Liver (tissue), 9 donors: ENCODE results near the gene MKS1. TPM values are rescaled to one million over a fixed set of nuclear protein-coding genes. Genes with fewer than 3 reads are reported as not detected.

Source experiments
- DNase-seq: peaks from one replicate; pipeline ENCODE4 v3.0.0-alpha.2; 2017; ENCODE audit warnings: low spot score
- H3K27ac ChIP-seq, 2 donors: one replicate each; pipeline ENCODE4 v1.7.0; 2013; ENCODE audit warnings: inconsistent platforms in 2 of 2, low read length in 2 of 2, control low read depth in 1 of 2, low read depth in 1 of 2, mild to moderate bottlenecking in 1 of 2
- H3K27me3 ChIP-seq, 4 donors: one replicate each; pipeline versions ENCODE4 v1.6.1 to v1.7.0; 2013; ENCODE audit warnings: low read length in 3 of 4, inconsistent platforms in 1 of 4, mild to moderate bottlenecking in 1 of 4, moderate library complexity in 1 of 4; ENCODE audit not compliant: control insufficient read depth in 4 of 4, insufficient read depth in 4 of 4
- H3K36me3 ChIP-seq, 4 donors: one replicate each; pipeline versions ENCODE4 v1.6.1 to v1.7.0; 2013; ENCODE audit warnings: low read length in 3 of 4, mild to moderate bottlenecking in 3 of 4, low read depth in 1 of 4, moderate library complexity in 1 of 4; ENCODE audit not compliant: control insufficient read depth in 4 of 4, insufficient read depth in 3 of 4
- H3K4me1 ChIP-seq, 4 donors: one replicate each; pipeline versions ENCODE4 v1.6.1 to v1.7.0; 2013; ENCODE audit warnings: low read length in 3 of 4, mild to moderate bottlenecking in 3 of 4, moderate library complexity in 1 of 4; ENCODE audit not compliant: control insufficient read depth in 4 of 4, insufficient read depth in 4 of 4
- H3K4me3 ChIP-seq, 3 donors: one replicate each; pipeline versions ENCODE4 v1.6.1 to v1.7.0; 2013; ENCODE audit warnings: low read length in 3 of 3, control low read depth in 1 of 3, low read depth in 1 of 3, mild to moderate bottlenecking in 1 of 3
- H3K9ac ChIP-seq, 2 donors: one replicate each; pipeline ENCODE4 v1.7.0; 2013; ENCODE audit warnings: low read length in 2 of 2, mild to moderate bottlenecking in 2 of 2, moderate library complexity in 2 of 2, control low read depth in 1 of 2, low read depth in 1 of 2
- H3K9me3 ChIP-seq, 4 donors: one replicate each; pipeline versions ENCODE4 v1.6.1 to v1.7.0; 2013; ENCODE audit warnings: low read length in 3 of 4; ENCODE audit not compliant: control insufficient read depth in 4 of 4
- EGR1 ChIP-seq, 2 donors: IDR thresholded peaks; 2 replicates each; pipeline ENCODE4 v1.6.1; 2016 to 2018; ENCODE audit warnings: antibody characterized with exemption in 2 of 2, low read depth in 2 of 2
- FOXA1 ChIP-seq: IDR thresholded peaks from 2 replicates; pipeline ENCODE4 v1.6.1; 2016; ENCODE audit warnings: antibody characterized with exemption
- FOXA2 ChIP-seq: IDR thresholded peaks from 2 replicates; pipeline ENCODE4 v1.6.1; 2016; ENCODE audit warnings: antibody characterized with exemption
- GABPA ChIP-seq, 2 donors: IDR thresholded peaks in 1 of 2; conservative IDR thresholded peaks in 1 of 2; 2 replicates each; pipeline ENCODE4 v1.6.1; 2016; ENCODE audit warnings: antibody characterized with exemption in 2 of 2, mild to moderate bottlenecking in 1 of 2, moderate library complexity in 1 of 2
- HNF4A ChIP-seq, 2 donors: conservative IDR thresholded peaks; 2 replicates each; pipeline ENCODE4 v1.6.1; 2016; ENCODE audit warnings: antibody characterized with exemption in 2 of 2, mild to moderate bottlenecking in 2 of 2
- HNF4G ChIP-seq: IDR thresholded peaks from 2 replicates; pipeline ENCODE4 v1.6.1; 2016; ENCODE audit warnings: antibody characterized with exemption
- JUND ChIP-seq, 2 donors: IDR thresholded peaks; 2 replicates each; pipeline ENCODE4 v1.6.1; 2016; ENCODE audit warnings: antibody characterized with exemption in 2 of 2
- NR2F2 ChIP-seq: IDR thresholded peaks from 2 replicates; pipeline ENCODE4 v1.6.1; 2016; ENCODE audit warnings: antibody characterized with exemption
- RAD21 ChIP-seq, 2 donors: IDR thresholded peaks; 2 replicates each; pipeline ENCODE4 v1.6.1; 2016; ENCODE audit warnings: antibody characterized with exemption in 2 of 2, mild to moderate bottlenecking in 2 of 2
- RXRA ChIP-seq, 2 donors: IDR thresholded peaks; 2 replicates each; pipeline ENCODE4 v1.6.1; 2017 to 2018; ENCODE audit warnings: antibody characterized with exemption in 2 of 2, mild to moderate bottlenecking in 1 of 2
- SP1 ChIP-seq: IDR thresholded peaks from 2 replicates; pipeline ENCODE4 v1.6.1; 2018; ENCODE audit warnings: antibody characterized with exemption, mild to moderate bottlenecking
- TAF1 ChIP-seq: conservative IDR thresholded peaks from 2 replicates; pipeline ENCODE4 v1.6.1; 2016; ENCODE audit warnings: antibody characterized with exemption, mild to moderate bottlenecking
- YY1 ChIP-seq: IDR thresholded peaks from 2 replicates; pipeline ENCODE4 v1.6.1; 2016; ENCODE audit warnings: antibody characterized with exemption, mild to moderate bottlenecking
- WGBS: extraction: QIAGEN DNeasy Blood & Tissue Kit; methylation state at CpG from one replicate; pipeline ENCODE4 v1.1.7; 2013; 5-methylcytosine and 5-hydroxymethylcytosine counted together
- polyA plus RNA-seq, 2 donors: library from polyadenylated mRNA; stranded (reverse) in 1 of 2; unstranded in 1 of 2; fragments of 200-250 nt in 1 of 2; fragments of >200 nt in 1 of 2; fragmentation: Nextera tagmentation in 1 of 2; extraction: Ambion mirVana in 1 of 2; gene quantifications; one replicate each; pipeline versions ENCODE4 v1.2.1 to v1.2.3, GENCODE V29; 2013 to 2015
- total RNA-seq, 2 donors: library from RNA; depleted of rRNA; stranded (reverse); fragments of >200 nt; gene quantifications; one replicate each; pipeline ENCODE4 v1.2.3, GENCODE V29; 2014
- TF ChIP-seq, protein P1 (sequence below): IDR thresholded peaks from 2 replicates; pipeline ENCODE4 v1.6.1; 2016; ENCODE audit warnings: antibody characterized with exemption
- TF ChIP-seq, protein P2 (sequence below): IDR thresholded peaks from 2 replicates; pipeline ENCODE4 v1.6.1; 2016; ENCODE audit warnings: antibody characterized with exemption
- TF ChIP-seq, protein P3 (sequence below): fragments of 150-350 bp; IDR thresholded peaks from 2 replicates; pipeline ENCODE4 v1.5.1; 2017; ENCODE audit warnings: improper control_type of control experiment, low read depth, low read length; ENCODE audit not compliant: missing input control
- TF ChIP-seq, protein P4 (sequence below): IDR thresholded peaks from 2 replicates; pipeline ENCODE4 v1.6.1; 2016; ENCODE audit warnings: antibody characterized with exemption, mild to moderate bottlenecking
- TF ChIP-seq, protein P5 (sequence below): IDR thresholded peaks from 2 replicates; pipeline ENCODE4 v1.6.1; 2016; ENCODE audit warnings: antibody characterized with exemption
- donor health status: healthy.
- donor health status: healthy.
- donor health status: healthy.
- donor health status: healthy.
- donor health status: healthy.

MKS1 gene
- total and polyA plus RNA-seq, 4 donors = 4.4 to 7.9 (median 5.1) TPM

DNA sequence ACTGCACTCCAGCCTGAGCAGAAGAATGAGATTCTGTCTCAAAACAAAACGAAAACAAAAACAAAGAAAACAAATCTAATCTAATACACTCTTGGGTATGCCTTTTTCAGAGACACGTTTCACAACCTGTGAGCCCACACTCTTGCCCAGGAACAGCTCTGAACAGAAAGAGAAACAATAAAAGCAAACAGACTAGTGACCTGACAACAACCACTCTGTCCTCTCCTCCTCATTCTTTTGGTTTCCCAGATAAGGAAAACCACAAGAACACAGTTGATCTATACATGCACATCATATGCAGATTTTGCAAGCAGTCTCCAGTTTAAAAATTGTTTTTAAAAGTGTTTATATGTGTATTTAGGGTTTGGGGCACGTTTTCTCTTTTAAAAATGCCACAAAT is 1.3 kb downstream of the MKS1 start:
- H3K4me1 ChIP-seq = peaks cover 0 to 13% (median 2%) of the 10 kb centered on the region in 4 donors

More for the DNA sequence above, 1.3 kb downstream of the MKS1 start:
- Histone ChIP-seq H3K9me3 (no peaks in the 10 kb centered on the region), H3K27me3 (no peaks in the 10 kb centered on the region), H3K9ac (no peak overlapping the region), H3K27ac (no peak overlapping the region), H3K4me3 (no peak overlapping the region), H3K36me3 (peaks cover 2 to 19% (median 15%) of the 10 kb centered on the region in 4 donors)
- TF ChIP-seq FOXA1 (no peak), EGR1 (IDR thresholded peaks at IDR 0.05; ENCODE audit: low read depth in 2 of 2) (no peak), GABPA (IDR thresholded peaks at IDR 0.05 in 1 of 2, conservative IDR thresholded peaks at IDR 0.05 in 1 of 2) (no peak), RXRA (IDR thresholded peaks at IDR 0.05) (no peak), JUND (IDR thresholded peaks at IDR 0.05) (no peak), YY1 (no peak), TAF1 (no peak), RAD21 (IDR thresholded peaks at IDR 0.05) (no peak), HNF4A (conservative IDR thresholded peaks at IDR 0.05) (no peak), SP1 (no peak), FOXA2 (no peak), HNF4G (no peak), NR2F2 (no peak)
- TF ChIP-seq, protein P1, sequence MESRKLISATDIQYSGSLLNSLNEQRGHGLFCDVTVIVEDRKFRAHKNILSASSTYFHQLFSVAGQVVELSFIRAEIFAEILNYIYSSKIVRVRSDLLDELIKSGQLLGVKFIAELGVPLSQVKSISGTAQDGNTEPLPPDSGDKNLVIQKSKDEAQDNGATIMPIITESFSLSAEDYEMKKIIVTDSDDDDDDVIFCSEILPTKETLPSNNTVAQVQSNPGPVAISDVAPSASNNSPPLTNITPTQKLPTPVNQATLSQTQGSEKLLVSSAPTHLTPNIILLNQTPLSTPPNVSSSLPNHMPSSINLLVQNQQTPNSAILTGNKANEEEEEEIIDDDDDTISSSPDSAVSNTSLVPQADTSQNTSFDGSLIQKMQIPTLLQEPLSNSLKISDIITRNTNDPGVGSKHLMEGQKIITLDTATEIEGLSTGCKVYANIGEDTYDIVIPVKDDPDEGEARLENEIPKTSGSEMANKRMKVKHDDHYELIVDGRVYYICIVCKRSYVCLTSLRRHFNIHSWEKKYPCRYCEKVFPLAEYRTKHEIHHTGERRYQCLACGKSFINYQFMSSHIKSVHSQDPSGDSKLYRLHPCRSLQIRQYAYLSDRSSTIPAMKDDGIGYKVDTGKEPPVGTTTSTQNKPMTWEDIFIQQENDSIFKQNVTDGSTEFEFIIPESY = no peak
- TF ChIP-seq, protein P2, sequence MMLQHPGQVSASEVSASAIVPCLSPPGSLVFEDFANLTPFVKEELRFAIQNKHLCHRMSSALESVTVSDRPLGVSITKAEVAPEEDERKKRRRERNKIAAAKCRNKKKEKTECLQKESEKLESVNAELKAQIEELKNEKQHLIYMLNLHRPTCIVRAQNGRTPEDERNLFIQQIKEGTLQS = no peak
- TF ChIP-seq, protein P3, sequence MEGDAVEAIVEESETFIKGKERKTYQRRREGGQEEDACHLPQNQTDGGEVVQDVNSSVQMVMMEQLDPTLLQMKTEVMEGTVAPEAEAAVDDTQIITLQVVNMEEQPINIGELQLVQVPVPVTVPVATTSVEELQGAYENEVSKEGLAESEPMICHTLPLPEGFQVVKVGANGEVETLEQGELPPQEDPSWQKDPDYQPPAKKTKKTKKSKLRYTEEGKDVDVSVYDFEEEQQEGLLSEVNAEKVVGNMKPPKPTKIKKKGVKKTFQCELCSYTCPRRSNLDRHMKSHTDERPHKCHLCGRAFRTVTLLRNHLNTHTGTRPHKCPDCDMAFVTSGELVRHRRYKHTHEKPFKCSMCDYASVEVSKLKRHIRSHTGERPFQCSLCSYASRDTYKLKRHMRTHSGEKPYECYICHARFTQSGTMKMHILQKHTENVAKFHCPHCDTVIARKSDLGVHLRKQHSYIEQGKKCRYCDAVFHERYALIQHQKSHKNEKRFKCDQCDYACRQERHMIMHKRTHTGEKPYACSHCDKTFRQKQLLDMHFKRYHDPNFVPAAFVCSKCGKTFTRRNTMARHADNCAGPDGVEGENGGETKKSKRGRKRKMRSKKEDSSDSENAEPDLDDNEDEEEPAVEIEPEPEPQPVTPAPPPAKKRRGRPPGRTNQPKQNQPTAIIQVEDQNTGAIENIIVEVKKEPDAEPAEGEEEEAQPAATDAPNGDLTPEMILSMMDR = no peak
- TF ChIP-seq, protein P4, sequence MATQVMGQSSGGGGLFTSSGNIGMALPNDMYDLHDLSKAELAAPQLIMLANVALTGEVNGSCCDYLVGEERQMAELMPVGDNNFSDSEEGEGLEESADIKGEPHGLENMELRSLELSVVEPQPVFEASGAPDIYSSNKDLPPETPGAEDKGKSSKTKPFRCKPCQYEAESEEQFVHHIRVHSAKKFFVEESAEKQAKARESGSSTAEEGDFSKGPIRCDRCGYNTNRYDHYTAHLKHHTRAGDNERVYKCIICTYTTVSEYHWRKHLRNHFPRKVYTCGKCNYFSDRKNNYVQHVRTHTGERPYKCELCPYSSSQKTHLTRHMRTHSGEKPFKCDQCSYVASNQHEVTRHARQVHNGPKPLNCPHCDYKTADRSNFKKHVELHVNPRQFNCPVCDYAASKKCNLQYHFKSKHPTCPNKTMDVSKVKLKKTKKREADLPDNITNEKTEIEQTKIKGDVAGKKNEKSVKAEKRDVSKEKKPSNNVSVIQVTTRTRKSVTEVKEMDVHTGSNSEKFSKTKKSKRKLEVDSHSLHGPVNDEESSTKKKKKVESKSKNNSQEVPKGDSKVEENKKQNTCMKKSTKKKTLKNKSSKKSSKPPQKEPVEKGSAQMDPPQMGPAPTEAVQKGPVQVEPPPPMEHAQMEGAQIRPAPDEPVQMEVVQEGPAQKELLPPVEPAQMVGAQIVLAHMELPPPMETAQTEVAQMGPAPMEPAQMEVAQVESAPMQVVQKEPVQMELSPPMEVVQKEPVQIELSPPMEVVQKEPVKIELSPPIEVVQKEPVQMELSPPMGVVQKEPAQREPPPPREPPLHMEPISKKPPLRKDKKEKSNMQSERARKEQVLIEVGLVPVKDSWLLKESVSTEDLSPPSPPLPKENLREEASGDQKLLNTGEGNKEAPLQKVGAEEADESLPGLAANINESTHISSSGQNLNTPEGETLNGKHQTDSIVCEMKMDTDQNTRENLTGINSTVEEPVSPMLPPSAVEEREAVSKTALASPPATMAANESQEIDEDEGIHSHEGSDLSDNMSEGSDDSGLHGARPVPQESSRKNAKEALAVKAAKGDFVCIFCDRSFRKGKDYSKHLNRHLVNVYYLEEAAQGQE = no peak
- TF ChIP-seq, protein P5, sequence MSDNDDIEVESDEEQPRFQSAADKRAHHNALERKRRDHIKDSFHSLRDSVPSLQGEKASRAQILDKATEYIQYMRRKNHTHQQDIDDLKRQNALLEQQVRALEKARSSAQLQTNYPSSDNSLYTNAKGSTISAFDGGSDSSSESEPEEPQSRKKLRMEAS = no peak
- no peak for DNase-seq
- WGBS = 92% methylated on average over 3 of the region's 3 CpGs
